H1 (cell line): Measurements from ENCODE around the gene TRIAP1. TPM values are rescaled to one million over a fixed set of nuclear protein-coding genes. Genes with fewer than 3 reads are reported as not detected.
A peak's percentile ranks its signal among the peaks of the same experiment; 100 is the strongest.

Experiments
- CTCF ChIA-PET: fragments of 300-600 bp; sonication (Branson Sonifier 250); formaldehyde crosslinking; loops from one replicate; lab custom pipeline; 2021; ENCODE audit not compliant: partially characterized antibody; lab: Charles Lee
- POLR2A ChIA-PET: fragments of 300-600 bp; sonication (Branson Sonifier 250); formaldehyde crosslinking; loops from one replicate; lab custom pipeline; 2021; ENCODE audit warnings: inconsistent platforms; ENCODE audit not compliant: partially characterized antibody; lab: Charles Lee
- DNase-seq, 2 experiments: peaks; one replicate each; pipeline versions ENCODE4 v3.0.0 to v3.0.0-alpha.2; 2010 to 2022; ENCODE audit warnings: low spot score in 2 of 2, low read depth in 1 of 2, mixed read lengths in 1 of 2
- FAIRE-seq: peaks from 2 replicates; lab custom pipeline; 2011; peaks lifted over from hg19 to GRCh38; lab: Jason Lieb, UNC
- H2AFZ ChIP-seq: 2 replicates; pipeline ENCODE4 v1.8.1; 2012; ENCODE audit warnings: low read length, inconsistent platforms
- H2AK5ac ChIP-seq: 2 replicates; pipeline ENCODE4 v1.6.1; 2013; ENCODE audit warnings: low read depth, low read length
- H2BK120ac ChIP-seq: replicated peaks from 2 replicates; pipeline ENCODE3; 2013; ENCODE audit warnings: low read depth, low read length, inconsistent platforms
- H2BK12ac ChIP-seq: 2 replicates; pipeline ENCODE4 v1.6.1; 2013; ENCODE audit warnings: low read depth, low read length
- H2BK15ac ChIP-seq: 2 replicates; pipeline ENCODE4 v1.6.1; 2013; ENCODE audit warnings: low read length
- H2BK20ac ChIP-seq: 2 replicates; pipeline ENCODE4 v1.6.1; 2013; ENCODE audit warnings: low read length
- H2BK5ac ChIP-seq: 2 replicates; pipeline ENCODE4 v1.6.1; 2013; ENCODE audit warnings: low read depth, low read length
- H3K14ac ChIP-seq: 2 replicates; pipeline ENCODE4 v1.6.1; 2013; ENCODE audit warnings: inconsistent platforms; ENCODE audit not compliant: insufficient read length
- H3K18ac ChIP-seq: 2 replicates; pipeline ENCODE4 v1.6.1; 2013; ENCODE audit warnings: low read length; ENCODE audit errors: extremely low read depth
- H3K23ac ChIP-seq: 2 replicates; pipeline ENCODE4 v1.6.1; 2013; ENCODE audit warnings: inconsistent platforms; ENCODE audit not compliant: insufficient read length
- H3K23me2 ChIP-seq: 2 replicates; pipeline ENCODE4 v1.6.1; 2013; ENCODE audit warnings: low read depth, low read length
- H3K27ac ChIP-seq: 2 replicates; pipeline ENCODE4 v1.6.1; 2011; ENCODE audit warnings: low read depth, low read length, inconsistent platforms
- H3K27me3 ChIP-seq, 4 experiments: replicated peaks in 1 of 4; 1 replicate in 1 of 4; 2 replicates in 3 of 4; pipeline versions ENCODE4 v1.6.1 to v1.8.1; 2011 to 2013; ENCODE audit warnings: low read length in 3 of 4, mild to moderate bottlenecking in 3 of 4, inconsistent platforms in 2 of 4, mixed read lengths in 2 of 4, moderate library complexity in 1 of 4; ENCODE audit not compliant: control insufficient read depth in 3 of 4, insufficient read depth in 3 of 4; ENCODE audit errors: extremely low read depth in 1 of 4
- H3K36me3 ChIP-seq, 4 experiments: 2 replicates each; pipeline versions ENCODE4 v1.6.1 to v1.8.1; 2011 to 2013; ENCODE audit warnings: mild to moderate bottlenecking in 4 of 4, low read length in 3 of 4, moderate library complexity in 2 of 4, control low read depth in 1 of 4, inconsistent platforms in 1 of 4; ENCODE audit not compliant: insufficient read depth in 4 of 4, control insufficient read depth in 2 of 4
- H3K4ac ChIP-seq: replicated peaks from 2 replicates; pipeline ENCODE3; 2013; ENCODE audit warnings: low read length, low read depth, mixed read lengths, inconsistent platforms; ENCODE audit not compliant: insufficient read length
- H3K4me1 ChIP-seq, 4 experiments: replicated peaks in 1 of 4; 1 replicate in 1 of 4; 2 replicates in 3 of 4; pipeline versions ENCODE4 v1.6.1 to v1.8.1; 2011 to 2013; ENCODE audit warnings: low read length in 3 of 4, inconsistent platforms in 2 of 4, mixed read lengths in 1 of 4; ENCODE audit not compliant: insufficient read depth in 4 of 4, control insufficient read depth in 3 of 4
- H3K4me2 ChIP-seq, 2 experiments: 2 replicates each; pipeline versions ENCODE4 v1.6.1 to v1.8.1; 2011 to 2013; ENCODE audit warnings: low read depth in 2 of 2, low read length in 2 of 2, control low read depth in 1 of 2, inconsistent platforms in 1 of 2, mild to moderate bottlenecking in 1 of 2; ENCODE audit not compliant: insufficient read depth in 1 of 2
- H3K4me3 ChIP-seq, 4 experiments: fragments of 200-600, 300-600 bp in 1 of 4; sonication (generic), shearing (Covaris generic), sonication (Bioruptor Twin) in 1 of 4; 2 replicates each; pipeline versions ENCODE4 v1.5.1 to v1.8.1; 2011 to 2016; ENCODE audit warnings: low read length in 4 of 4, low read depth in 3 of 4, control low read depth in 2 of 4, inconsistent platforms in 2 of 4, mild to moderate bottlenecking in 2 of 4, mixed read lengths in 1 of 4, moderate library complexity in 1 of 4; ENCODE audit not compliant: insufficient read depth in 2 of 4; ENCODE audit errors: extremely low read depth in 1 of 4
- H3K56ac ChIP-seq: replicated peaks from 2 replicates; pipeline ENCODE3; 2013; ENCODE audit warnings: low read depth, mild to moderate bottlenecking, mixed read lengths, low read length, inconsistent platforms; ENCODE audit not compliant: insufficient read length
- H3K79me1 ChIP-seq: 2 replicates; pipeline ENCODE4 v1.6.1; 2013; ENCODE audit warnings: low read depth, low read length, control low read depth
- H3K79me2 ChIP-seq, 2 experiments: 2 replicates each; pipeline versions ENCODE4 v1.6.1 to v1.8.1; 2012 to 2013; ENCODE audit warnings: low read length in 2 of 2, mild to moderate bottlenecking in 2 of 2, inconsistent platforms in 1 of 2; ENCODE audit not compliant: insufficient read depth in 2 of 2, control insufficient read depth in 1 of 2
- H3K9ac ChIP-seq, 4 experiments: replicated peaks in 1 of 4; 1 replicate in 1 of 4; 2 replicates in 3 of 4; pipeline versions ENCODE4 v1.6.1 to v1.8.1; 2011 to 2013; ENCODE audit warnings: low read depth in 3 of 4, low read length in 3 of 4, control low read depth in 2 of 4, mild to moderate bottlenecking in 2 of 4, moderate library complexity in 2 of 4, inconsistent platforms in 1 of 4; ENCODE audit errors: extremely low read depth in 1 of 4
- H3K9me3 ChIP-seq, 2 experiments: 2 replicates each; pipeline versions ENCODE4 v1.6.1 to v1.8.1; 2012 to 2013; ENCODE audit warnings: mild to moderate bottlenecking in 2 of 2, moderate library complexity in 2 of 2, control low read depth in 1 of 2, inconsistent platforms in 1 of 2, low read depth in 1 of 2, low read length in 1 of 2, mixed read lengths in 1 of 2; ENCODE audit not compliant: insufficient read depth in 2 of 2
- H4K20me1 ChIP-seq, 2 experiments: replicated peaks in 1 of 2; 2 replicates each; pipeline versions ENCODE3 to v1.8.1; 2011 to 2013; ENCODE audit warnings: inconsistent platforms in 2 of 2, low read length in 2 of 2, mild to moderate bottlenecking in 1 of 2; ENCODE audit not compliant: insufficient read depth in 2 of 2, control insufficient read depth in 1 of 2
- H4K5ac ChIP-seq: 2 replicates; pipeline ENCODE4 v1.6.1; 2013; ENCODE audit warnings: low read length, low read depth, mixed read lengths, inconsistent platforms; ENCODE audit not compliant: insufficient read length
- H4K8ac ChIP-seq: 2 replicates; pipeline ENCODE4 v1.8.0; 2013; ENCODE audit warnings: mild to moderate bottlenecking, moderate library complexity, low read length, inconsistent platforms; ENCODE audit not compliant: insufficient read depth; ENCODE audit errors: extremely low read depth
- H4K91ac ChIP-seq: replicated peaks from 2 replicates; pipeline ENCODE3; 2013; ENCODE audit warnings: low read length, mixed read lengths, inconsistent platforms; ENCODE audit not compliant: insufficient read length
- BACH1 ChIP-seq: IDR thresholded peaks from 2 replicates; pipeline ENCODE4 v1.6.1; 2012; ENCODE audit warnings: low read length, improper control_type of control experiment
- EZH2 ChIP-seq: fragments of 200-600 bp; sonication (generic); IDR thresholded peaks from 2 replicates; pipeline ENCODE4 v1.7.1; 2012; ENCODE audit warnings: low read depth, mild to moderate bottlenecking, moderate library complexity, low read length, inconsistent platforms; ENCODE audit not compliant: severe bottlenecking
- POU5F1 ChIP-seq: IDR thresholded peaks from 2 replicates; pipeline ENCODE4 v1.6.1; 2011; ENCODE audit warnings: low read depth, mild to moderate bottlenecking, low read length, moderate library complexity
- RBBP5 ChIP-seq: IDR thresholded peaks from 2 replicates; pipeline ENCODE4 v1.7.1; 2012; ENCODE audit warnings: low read depth, mild to moderate bottlenecking, inconsistent platforms, low read length, moderate library complexity, borderline replicate concordance
- SP4 ChIP-seq: IDR thresholded peaks from 2 replicates; pipeline ENCODE4 v1.6.1; 2012; ENCODE audit warnings: low read length, inconsistent platforms
- WGBS, 2 experiments: shearing (Covaris generic) in 1 of 2; methylation state at CpG; one replicate each; pipeline versions ENCODE4 v1.1.6 to v1.1.7; 2013 to 2015; ENCODE audit warnings: low lambda C conversion rate in 2 of 2, mixed read lengths in 2 of 2, inconsistent platforms in 1 of 2, low coverage in 1 of 2, missing lambda C conversion rate in 1 of 2; ENCODE audit not compliant: insufficient replicate concordance in 2 of 2, insufficient coverage in 1 of 2, insufficient read length in 1 of 2; ENCODE audit errors: extremely low coverage in 1 of 2, missing lambda C conversion rate in 1 of 2; 5-methylcytosine and 5-hydroxymethylcytosine counted together
- polyA plus RNA-seq, 7 experiments: library from polyadenylated mRNA; depleted of rRNA in 3 of 7; stranded (reverse) in 5 of 7; unstranded in 2 of 7; fragments of >200 nt in 5 of 7; fragments of 200-250 nt in 2 of 7; gene quantifications; 1 replicate in 5 of 7; 2 replicates in 1 of 7; 4 replicates in 1 of 7; pipeline versions ENCODE4 v1.2.1 to v1.2.3, GENCODE V29; 2011 to 2013; ENCODE audit warnings: missing spikeins in 2 of 7, mixed read lengths in 2 of 7
- total RNA-seq: library from RNA; stranded (reverse); fragmentation: NEBNext Ultra II Directional; extraction: Animal tissue kit (Norgen Biotek cat#: 25700); gene quantifications from 2 replicates; pipeline ENCODE4 v1.2.1, GENCODE V29; 2021
- TF ChIP-seq, protein P1 (sequence below): IDR thresholded peaks from 2 replicates; pipeline ENCODE4 v1.6.1; 2011; ENCODE audit warnings: low read length, improper control_type of control experiment

TRIAP1 gene
- total and polyA plus RNA-seq, 2 of the 8 experiments (the other 6 are each of a cell fraction or from before 2014, with no cell fraction given) = 42.0 to 63.4 TPM

DNA sequence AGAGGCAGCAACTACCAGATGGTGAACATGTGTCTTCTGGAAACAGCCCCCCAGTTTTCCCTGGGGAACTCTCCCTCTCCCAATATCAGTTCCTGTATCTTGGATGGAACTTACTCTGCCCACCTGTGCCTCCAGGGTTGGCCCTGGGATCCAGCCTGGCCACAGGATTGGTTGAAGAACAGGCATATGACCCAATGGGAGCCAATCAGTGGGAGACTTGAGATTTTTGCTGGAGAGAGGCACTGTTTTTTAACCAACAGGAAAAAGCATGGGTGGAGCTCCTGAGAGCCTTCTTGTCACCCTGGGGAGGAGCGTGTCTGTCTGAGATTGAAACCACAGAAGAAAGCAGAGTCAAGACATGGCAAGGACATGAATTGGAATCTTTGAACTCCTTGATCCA lies 41.9 kb downstream of the TRIAP1 start:
- peaks cover 1 to 7% (median 6%) of the 10 kb centered on the region in 4 experiments for H3K4me1 ChIP-seq
- TF ChIP-seq BACH1 (no peak), POU5F1 (no peak), SP4 (no peak), EZH2 (no peak), RBBP5 (no peak)
- TF ChIP-seq, protein P1, sequence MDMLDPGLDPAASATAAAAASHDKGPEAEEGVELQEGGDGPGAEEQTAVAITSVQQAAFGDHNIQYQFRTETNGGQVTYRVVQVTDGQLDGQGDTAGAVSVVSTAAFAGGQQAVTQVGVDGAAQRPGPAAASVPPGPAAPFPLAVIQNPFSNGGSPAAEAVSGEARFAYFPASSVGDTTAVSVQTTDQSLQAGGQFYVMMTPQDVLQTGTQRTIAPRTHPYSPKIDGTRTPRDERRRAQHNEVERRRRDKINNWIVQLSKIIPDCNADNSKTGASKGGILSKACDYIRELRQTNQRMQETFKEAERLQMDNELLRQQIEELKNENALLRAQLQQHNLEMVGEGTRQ = 0 out of 2 replicates have a peak, but pooled peaks have one; percentile 34
- TF ChIP-seq, all 59 proteins: peak for 1
- Histone ChIP-seq H4K5ac (no peak overlapping the region), H2BK120ac (no peak overlapping the region), H3K9me3 (no peaks in the 10 kb centered on the region), H3K79me1 (no peaks in the 10 kb centered on the region), H2BK15ac (no peak overlapping the region; the same call in 1 of the 2 replicates), H2BK20ac (no peak overlapping the region), H3K14ac (no peak overlapping the region), H3K23ac (no peak overlapping the region), H2BK5ac (no peak overlapping the region; the same call in 1 of the 2 replicates), H4K20me1 (no peaks in the 10 kb centered on the region), H3K23me2 (no peaks in the 10 kb centered on the region), H3K18ac (no peak overlapping the region), H3K79me2 (no peaks in the 10 kb centered on the region), H3K4me3 (no peak overlapping the region), H4K8ac (no peak overlapping the region), H3K36me3 (no peaks in the 10 kb centered on the region), H2AK5ac (no peak overlapping the region), H3K27me3 (no peaks in the 10 kb centered on the region), H3K56ac (no peak overlapping the region), H3K9ac (no peak overlapping the region), H2AFZ (no peak overlapping the region), H3K4me2 (no peak overlapping the region), H4K91ac (no peak overlapping the region), H2BK12ac (no peak overlapping the region), H3K27ac (no peak overlapping the region), H3K4ac (no peak overlapping the region)
- ChIA-PET CTCF (interaction anchor here (1.4 to 4.5 kb wide), 5 partner anchors 9 to 169 kb away, joined by 6 to 22 read pairs (median 6); no protein-coding TSS in a partner anchor), POLR2A (interaction anchor here (0.7 to 3.8 kb wide), 6 partner anchors 10 to 959 kb away, joined by 3 to 18 read pairs (median 6); partner anchors contain the start of gene RNU4-1)
- DNase-seq (no peak), FAIRE-seq (no peak)
- 100% methylated on average over 1 of the region's 1 CpG; no CpG with 5 or more reads in 1 of the 2 experiments for WGBS, 2 experiments
